Astrocyte (in vitro differentiated cells and primary cell): ENCODE data around the gene RIMBP2. TPM values are rescaled to one million over a fixed set of nuclear protein-coding genes. Genes with fewer than 3 reads are reported as not detected.

Experiments used
- DNase-seq: peaks from one replicate; pipeline ENCODE4 v3.0.0-alpha.2; 2010; ENCODE audit warnings: low read depth
- FAIRE-seq: peaks from 2 replicates; lab custom pipeline; 2011; peaks lifted over from hg19 to GRCh38; lab: Jason Lieb, UNC
- H2AFZ ChIP-seq: 2 replicates; pipeline ENCODE4 v1.6.0; 2012; ENCODE audit warnings: low read depth, low read length, inconsistent platforms
- H3K27ac ChIP-seq: 2 replicates; pipeline ENCODE4 v1.5.1; 2011; ENCODE audit warnings: low read depth, low read length, inconsistent platforms
- H3K27me3 ChIP-seq: 2 replicates; pipeline ENCODE4 v1.6.0; 2011; ENCODE audit warnings: low read length, inconsistent platforms; ENCODE audit not compliant: insufficient read depth
- H3K36me3 ChIP-seq: 2 replicates; pipeline ENCODE4 v1.5.1; 2011; ENCODE audit warnings: low read length, inconsistent platforms; ENCODE audit not compliant: insufficient read depth
- H3K4me1 ChIP-seq: 2 replicates; pipeline ENCODE4 v1.5.1; 2011; ENCODE audit warnings: low read length, inconsistent platforms; ENCODE audit not compliant: insufficient read depth
- H3K4me2 ChIP-seq: 2 replicates; pipeline ENCODE4 v1.6.0; 2012; ENCODE audit warnings: low read length, inconsistent platforms
- H3K4me3 ChIP-seq: 2 replicates; pipeline ENCODE4 v1.5.1; 2011; ENCODE audit warnings: low read depth, mild to moderate bottlenecking, low read length, inconsistent platforms; ENCODE audit not compliant: insufficient read depth
- H3K79me2 ChIP-seq: 2 replicates; pipeline ENCODE4 v1.6.0; 2012; ENCODE audit warnings: mild to moderate bottlenecking, low read length, inconsistent platforms; ENCODE audit not compliant: insufficient read depth
- H3K9ac ChIP-seq: 2 replicates; pipeline ENCODE4 v1.6.0; 2012; ENCODE audit warnings: mild to moderate bottlenecking, low read length, inconsistent platforms
- H3K9me3 ChIP-seq: 2 replicates; pipeline ENCODE4 v1.5.1; 2012; ENCODE audit warnings: low read depth, mild to moderate bottlenecking, low read length, inconsistent platforms; ENCODE audit not compliant: insufficient read depth
- H4K20me1 ChIP-seq: 2 replicates; pipeline ENCODE4 v1.6.0; 2012; ENCODE audit warnings: low read length, inconsistent platforms; ENCODE audit not compliant: insufficient read depth
- H3K27ac Mint-ChIP-seq: one replicate; pipeline ENCODE4 v1.8.0; 2021; ENCODE audit warnings: mild to moderate bottlenecking, mixed read lengths; ENCODE audit not compliant: unreplicated experiment
- H3K27me3 Mint-ChIP-seq: one replicate; pipeline ENCODE4 v1.8.0; 2021; ENCODE audit warnings: low read depth, mixed read lengths; ENCODE audit not compliant: unreplicated experiment
- H3K36me3 Mint-ChIP-seq: one replicate; pipeline ENCODE4 v1.8.0; 2021; ENCODE audit warnings: low read depth, mixed read lengths; ENCODE audit not compliant: unreplicated experiment
- H3K4me1 Mint-ChIP-seq: one replicate; pipeline ENCODE4 v1.8.0; 2021; ENCODE audit warnings: low read depth, mixed read lengths; ENCODE audit not compliant: unreplicated experiment
- H3K4me3 Mint-ChIP-seq: one replicate; pipeline ENCODE4 v1.8.0; 2021; ENCODE audit warnings: mild to moderate bottlenecking, moderate library complexity, mixed read lengths; ENCODE audit not compliant: unreplicated experiment
- H3K9me3 Mint-ChIP-seq: one replicate; pipeline ENCODE4 v1.8.0; 2021; ENCODE audit warnings: mild to moderate bottlenecking, mixed read lengths; ENCODE audit not compliant: unreplicated experiment
- CTCF ChIP-seq: IDR thresholded peaks from 2 replicates; pipeline ENCODE4 v1.5.1; 2011; ENCODE audit warnings: low read depth, mild to moderate bottlenecking, inconsistent platforms, low read length, moderate library complexity; ENCODE audit not compliant: insufficient read depth
- EZH2 ChIP-seq: IDR thresholded peaks from 2 replicates; pipeline ENCODE4 v1.6.1; 2012; ENCODE audit warnings: mild to moderate bottlenecking, low read length, inconsistent platforms; ENCODE audit not compliant: insufficient read depth
- total RNA-seq: library from RNA; stranded (reverse); gene quantifications from 2 replicates; pipeline ENCODE4 v1.2.1, GENCODE V29; 2021

The RIMBP2 gene
- total RNA-seq, 1 donor from 2014 or later: 2.2 TPM

GRCh38 chr12:130504110-130504839, 211.8 kb downstream of the RIMBP2 start:
- H3K4me1 Mint-ChIP-seq: no peaks in the 10 kb centered on the region
- DNase-seq: no peak

GRCh38 chr12:130501821-130502220, 214.3 kb downstream of the RIMBP2 start:
- H3K27ac Mint-ChIP-seq: no peak overlapping the region
- no peaks in the 10 kb centered on the region for H3K4me1 Mint-ChIP-seq
- no peaks in the 10 kb centered on the region for H3K27me3 Mint-ChIP-seq
- H3K36me3 Mint-ChIP-seq: no peaks in the 10 kb centered on the region
- H3K9me3 ChIP-seq: peaks cover 8% of the 10 kb centered on the region
- no peak overlapping the region for H3K4me3 Mint-ChIP-seq
- no peaks in the 10 kb centered on the region for H3K79me2 ChIP-seq
- no peak overlapping the region for H3K4me3 ChIP-seq
- no peak for FAIRE-seq
- no peak overlapping the region for H2AFZ ChIP-seq
- H3K36me3 ChIP-seq: no peaks in the 10 kb centered on the region
- H3K4me1 ChIP-seq: no peaks in the 10 kb centered on the region
- no peak for DNase-seq
- H4K20me1 ChIP-seq: no peaks in the 10 kb centered on the region
- no peak overlapping the region for H3K4me2 ChIP-seq
- no peaks in the 10 kb centered on the region for H3K27me3 ChIP-seq
- no peak overlapping the region for H3K9ac ChIP-seq
- no peak overlapping the region for H3K27ac ChIP-seq
- peaks cover 11% of the 10 kb centered on the region for H3K9me3 Mint-ChIP-seq
- TF ChIP-seq EZH2 (no peak), CTCF (no peak)

More at GRCh38 chr12:130504110-130504839, 211.8 kb downstream of the RIMBP2 start:
- no peaks in the 10 kb centered on the region for H3K27me3 ChIP-seq
- Mint-ChIP-seq H3K36me3 (no peaks in the 10 kb centered on the region), H3K4me3 (no peak overlapping the region), H3K27me3 (no peaks in the 10 kb centered on the region), H3K9me3 (peaks cover 8% of the 10 kb centered on the region), H3K27ac (no peak overlapping the region)
- H3K4me2 ChIP-seq: no peak overlapping the region
- H3K9ac ChIP-seq: no peak overlapping the region
- no peak overlapping the region for H3K27ac ChIP-seq
- no peak for FAIRE-seq
- peaks cover 9% of the 10 kb centered on the region for H3K9me3 ChIP-seq
- H3K79me2 ChIP-seq: no peaks in the 10 kb centered on the region
- TF ChIP-seq CTCF (no peak), EZH2 (no peak)
- H3K4me1 ChIP-seq: no peaks in the 10 kb centered on the region
- H2AFZ ChIP-seq: no peak overlapping the region
- no peaks in the 10 kb centered on the region for H3K36me3 ChIP-seq
- no peak overlapping the region for H3K4me3 ChIP-seq
- no peaks in the 10 kb centered on the region for H4K20me1 ChIP-seq

GRCh38 chr12:130500835-130501330, 215.2 kb downstream of the RIMBP2 start:
- Histone ChIP-seq H3K27me3 (no peaks in the 10 kb centered on the region), H3K4me1 (no peaks in the 10 kb centered on the region), H3K9ac (no peak overlapping the region), H3K36me3 (no peaks in the 10 kb centered on the region), H3K4me2 (no peak overlapping the region), H3K27ac (no peak overlapping the region), H2AFZ (no peak overlapping the region), H4K20me1 (no peaks in the 10 kb centered on the region), H3K4me3 (no peak overlapping the region), H3K79me2 (no peaks in the 10 kb centered on the region), H3K9me3 (peaks cover 4% of the 10 kb centered on the region)
- FAIRE-seq (no peak), DNase-seq (no peak)
- no peaks in the 10 kb centered on the region for H3K4me1 Mint-ChIP-seq
- H3K27me3 Mint-ChIP-seq: no peaks in the 10 kb centered on the region
- no peak overlapping the region for H3K27ac Mint-ChIP-seq
- H3K36me3 Mint-ChIP-seq: no peaks in the 10 kb centered on the region
- TF ChIP-seq CTCF (no peak), EZH2 (no peak)
- peaks cover 15% of the 10 kb centered on the region for H3K9me3 Mint-ChIP-seq
- H3K4me3 Mint-ChIP-seq: no peak overlapping the region
